KOPT-K1 (cell line): ENCODE results near the gene PTGES3L.
"Not testable (repeated sequence)": the region's sequence is repeated elsewhere in the genome, so short reads cannot be mapped to it uniquely, and the experiment has no call there.

Experiments
- H3K27ac ChIP-seq: fragments of 200-600 bp; sonication (generic); 2 replicates; pipeline ENCODE4 v1.5.1; 2016; ENCODE audit warnings: antibody characterized with exemption, mild to moderate bottlenecking, low read depth, low read length; ENCODE audit not compliant: poor library complexity, severe bottlenecking
- H3K36me3 ChIP-seq: fragments of 200-600 bp; sonication (generic); 2 replicates; pipeline ENCODE4 v1.5.1; 2017; ENCODE audit warnings: antibody characterized with exemption, mild to moderate bottlenecking, low read length, moderate library complexity; ENCODE audit not compliant: insufficient read depth
- H3K9me3 ChIP-seq: fragments of 200-600 bp; sonication (generic); 2 replicates; pipeline ENCODE4 v1.5.1; 2017; ENCODE audit warnings: antibody characterized with exemption, low read length, mild to moderate bottlenecking; ENCODE audit not compliant: insufficient read depth, poor library complexity, severe bottlenecking

The PTGES3L gene

DNA sequence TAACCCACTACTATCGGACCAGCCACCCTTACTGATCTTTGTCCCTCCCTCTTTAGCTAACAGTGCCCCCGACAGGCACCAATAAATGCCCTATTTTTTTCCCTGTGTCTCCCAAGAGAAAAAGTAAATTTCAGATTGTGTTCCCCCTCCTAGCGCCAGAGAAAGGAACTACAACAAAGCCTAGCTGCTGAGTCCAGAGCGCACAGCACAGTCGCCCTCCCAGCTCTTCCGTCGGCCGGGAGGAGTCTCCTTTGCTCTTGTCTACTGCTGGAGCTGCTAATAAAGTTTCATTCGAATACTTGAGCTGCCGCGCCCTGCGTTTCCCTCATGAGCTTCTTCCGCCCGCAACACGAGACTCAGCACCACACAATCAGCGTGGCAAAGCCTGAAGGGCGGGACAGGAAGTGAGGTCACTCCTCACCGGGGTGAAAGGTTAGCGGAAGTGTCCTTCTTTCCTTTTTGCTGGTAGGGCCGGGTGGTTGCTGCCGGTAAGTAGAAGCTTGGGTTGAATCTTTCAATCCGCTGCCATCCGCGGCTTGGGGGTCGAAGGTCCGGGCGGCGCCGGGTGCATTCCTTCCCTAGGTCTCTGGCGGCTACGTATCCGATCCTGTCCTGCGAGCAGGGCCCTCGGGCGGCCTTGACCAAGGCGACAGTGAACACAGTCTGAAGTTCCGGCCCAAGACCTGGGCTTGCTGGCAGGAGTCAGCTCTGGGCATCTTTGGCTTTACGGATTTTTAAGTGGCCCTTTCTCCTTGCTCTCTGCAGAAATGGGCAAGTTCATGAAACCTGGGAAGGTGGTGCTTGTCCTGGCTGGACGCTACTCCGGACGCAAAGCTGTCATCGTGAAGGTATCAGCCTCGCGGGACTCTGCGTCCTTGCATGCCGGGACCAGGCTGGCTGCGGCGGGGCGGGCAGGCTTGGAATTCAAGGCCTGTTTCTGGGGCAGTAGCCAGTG lies 18.4 kb upstream of the PTGES3L start, which contains the start of gene RPL27:
Gene RPL27 (plus strand): TSS at position 436 of the 955 bp plus-strand sequence. CDS start 332 bp downstream, at position 768.
- H3K36me3 ChIP-seq: peaks cover 70% of the 10 kb centered on the region
- H3K27ac ChIP-seq: peak within 1 kb of the TSS; percentile 78

DNA sequence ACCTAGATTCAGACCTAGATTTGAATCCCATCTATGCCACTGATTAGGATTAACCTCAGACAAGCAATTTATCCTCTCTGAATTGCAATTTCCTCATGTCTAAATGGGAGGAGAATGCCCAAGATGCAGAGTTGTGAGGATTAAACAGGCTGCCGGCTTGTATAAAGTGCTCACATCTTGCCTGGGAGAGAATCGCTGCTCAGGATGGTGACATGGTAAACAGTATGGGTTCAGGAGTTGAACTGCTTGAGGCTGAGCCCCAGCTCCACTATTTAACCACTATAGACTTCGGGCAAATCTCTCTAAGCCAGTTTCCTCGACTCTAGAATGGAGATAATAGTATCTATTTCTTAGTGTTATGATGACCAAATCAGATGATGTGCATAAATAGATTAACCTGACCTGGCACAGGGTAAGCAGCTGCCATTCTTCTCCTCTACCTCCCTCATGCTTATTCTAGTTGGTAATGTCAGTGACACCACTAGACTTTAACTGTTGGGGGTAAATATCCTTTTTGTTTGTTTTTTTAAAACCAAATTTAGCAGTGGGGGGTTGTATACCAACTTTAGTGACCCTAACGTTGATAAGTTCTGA lies 17.6 kb upstream of the PTGES3L start:
- H3K27ac ChIP-seq: peak overlapping the region; percentile 24
- H3K9me3 ChIP-seq: no peaks in the 10 kb centered on the region
- H3K36me3 ChIP-seq: peaks cover 70% of the 10 kb centered on the region

More for the DNA sequence above, 18.4 kb upstream of the PTGES3L start, which contains the start of gene RPL27:
- no peaks in the 10 kb centered on the region for H3K9me3 ChIP-seq

DNA sequence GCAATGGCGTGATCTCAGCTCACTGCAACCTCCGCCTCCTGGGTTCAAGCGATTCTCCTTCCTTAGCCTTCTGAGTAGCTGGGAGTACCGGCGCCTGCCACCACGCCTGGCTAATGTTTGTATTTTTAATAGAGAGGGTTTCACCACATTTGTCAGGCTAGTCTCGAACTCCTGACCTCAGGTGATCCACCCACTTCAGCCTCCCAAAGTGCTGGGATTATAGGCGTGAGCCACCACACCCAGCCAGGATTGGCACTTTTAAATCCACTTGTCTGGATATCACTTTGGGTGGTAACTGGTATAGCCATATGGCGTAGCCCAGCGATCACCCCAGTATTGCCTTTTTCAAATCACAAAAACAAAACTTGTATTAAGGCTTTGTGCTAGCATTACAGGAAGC lies 14.0 kb upstream of the PTGES3L start:
- peaks cover 71% of the 10 kb centered on the region for H3K36me3 ChIP-seq
- not testable (repeated sequence) for H3K27ac ChIP-seq, H3K9me3 ChIP-seq

DNA sequence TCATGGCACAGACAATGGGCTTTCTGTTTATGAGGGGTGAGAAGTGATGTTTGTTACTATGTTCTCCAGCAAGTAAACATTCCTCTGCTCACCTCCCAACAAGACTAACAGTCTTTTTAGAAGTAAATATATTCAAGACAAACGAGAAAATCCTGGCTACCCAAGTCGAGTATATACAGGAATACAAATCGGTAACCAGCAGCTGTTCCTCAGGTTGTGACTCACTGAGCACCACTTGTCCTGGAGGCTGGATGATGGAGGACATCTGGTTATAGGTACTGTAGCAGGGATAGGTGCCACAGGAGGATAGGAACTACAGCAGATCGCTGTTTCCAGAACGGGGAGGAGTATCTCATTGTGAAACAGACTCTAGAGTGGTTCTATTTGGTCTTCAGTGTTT lies 13.0 kb upstream of the PTGES3L start:
- no peaks in the 10 kb centered on the region for H3K9me3 ChIP-seq
- H3K36me3 ChIP-seq: peaks cover 76% of the 10 kb centered on the region

DNA sequence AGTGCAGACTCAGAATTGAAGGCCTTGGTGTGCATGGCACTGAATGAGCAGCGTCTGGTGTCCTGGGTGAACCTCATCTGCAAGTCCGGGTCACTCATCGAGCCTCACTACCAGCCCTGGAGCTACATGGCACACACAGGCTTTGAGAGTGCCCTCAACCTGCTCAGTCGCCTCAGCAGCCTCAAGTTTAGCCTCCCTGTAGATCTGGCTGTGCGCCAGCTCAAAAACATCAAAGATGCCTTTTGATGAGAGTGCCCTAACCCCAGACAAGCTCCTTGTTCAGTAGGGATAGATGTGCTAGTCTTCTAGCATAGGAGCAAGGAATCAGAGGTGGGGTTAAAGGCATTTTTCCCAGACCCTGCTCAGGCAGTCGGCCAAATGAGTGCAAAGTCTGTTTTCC lies 11.6 kb upstream of the PTGES3L start:
- Histone ChIP-seq H3K36me3 (peaks cover 90% of the 10 kb centered on the region), H3K27ac (no peak overlapping the region), H3K9me3 (no peaks in the 10 kb centered on the region)

More for the DNA sequence above, 13.0 kb upstream of the PTGES3L start:
- H3K27ac ChIP-seq: no peak overlapping the region

DNA sequence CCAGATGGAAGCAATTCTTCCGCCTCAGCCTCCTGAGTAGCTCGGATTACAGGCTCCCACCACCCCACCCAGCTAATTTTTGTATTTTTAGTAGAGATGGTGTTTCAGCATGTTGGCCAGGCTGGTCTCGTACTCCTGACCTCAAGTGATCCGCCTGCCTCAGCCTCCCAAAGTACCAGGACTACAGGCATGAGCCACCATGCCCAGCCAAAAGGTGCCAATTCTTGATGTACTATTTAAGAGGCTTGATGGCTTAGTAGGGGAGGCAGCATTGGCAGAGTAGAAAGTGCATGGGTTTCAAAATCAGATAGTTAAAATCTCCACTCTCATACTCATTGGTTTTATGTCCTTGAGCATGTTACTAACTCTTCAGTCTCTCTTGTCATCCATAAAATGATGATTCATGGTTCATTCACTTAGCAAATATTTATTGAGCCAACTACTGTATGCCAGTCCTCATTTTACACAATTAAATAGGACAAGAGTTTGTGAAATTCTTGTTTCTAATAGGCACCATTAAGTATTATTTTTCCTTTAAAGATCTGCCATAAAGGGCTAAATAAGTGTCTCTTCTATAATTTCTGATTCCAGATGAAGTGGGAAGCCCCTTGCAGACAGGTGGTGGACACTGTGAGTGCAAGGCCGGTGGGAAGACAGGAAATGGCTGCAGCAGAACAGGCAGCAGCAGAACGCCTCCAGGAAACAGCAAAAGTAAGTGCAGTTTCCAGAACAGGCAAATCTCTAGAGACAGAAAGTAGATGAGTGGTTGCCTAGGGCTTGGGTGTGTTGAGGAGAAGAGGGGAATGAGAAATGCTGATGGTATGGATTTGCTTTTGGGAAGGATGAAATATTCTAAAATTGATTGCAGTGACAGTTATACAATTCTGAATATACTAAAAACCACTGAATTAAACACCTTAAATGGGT lies 10.1 kb upstream of the PTGES3L start:
- H3K27ac ChIP-seq: no peak overlapping the region
- no peaks in the 10 kb centered on the region for H3K9me3 ChIP-seq
- H3K36me3 ChIP-seq: peaks cover 100% of the 10 kb centered on the region

DNA sequence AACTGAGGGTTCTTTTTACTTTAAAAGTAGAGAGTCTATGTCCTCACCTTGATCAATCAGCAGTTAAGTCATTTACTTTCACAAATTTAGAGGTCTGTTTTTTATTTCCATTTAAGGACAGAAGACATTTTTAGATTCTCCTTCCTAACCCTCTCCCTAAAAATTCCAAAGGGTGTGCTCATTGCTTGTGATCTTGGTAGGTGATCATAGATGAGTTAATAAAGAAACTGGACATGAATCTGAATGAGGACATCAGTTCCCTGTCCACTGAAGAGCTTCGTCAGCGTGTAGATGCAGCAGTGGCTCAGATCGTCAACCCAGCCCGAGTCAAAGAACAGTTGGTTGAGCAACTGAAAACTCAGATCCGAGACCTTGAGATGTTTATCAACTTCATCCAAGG lies 9.3 kb upstream of the PTGES3L start:
- H3K27ac ChIP-seq: no peak overlapping the region
- peaks cover 100% of the 10 kb centered on the region for H3K36me3 ChIP-seq
- no peaks in the 10 kb centered on the region for H3K9me3 ChIP-seq

DNA sequence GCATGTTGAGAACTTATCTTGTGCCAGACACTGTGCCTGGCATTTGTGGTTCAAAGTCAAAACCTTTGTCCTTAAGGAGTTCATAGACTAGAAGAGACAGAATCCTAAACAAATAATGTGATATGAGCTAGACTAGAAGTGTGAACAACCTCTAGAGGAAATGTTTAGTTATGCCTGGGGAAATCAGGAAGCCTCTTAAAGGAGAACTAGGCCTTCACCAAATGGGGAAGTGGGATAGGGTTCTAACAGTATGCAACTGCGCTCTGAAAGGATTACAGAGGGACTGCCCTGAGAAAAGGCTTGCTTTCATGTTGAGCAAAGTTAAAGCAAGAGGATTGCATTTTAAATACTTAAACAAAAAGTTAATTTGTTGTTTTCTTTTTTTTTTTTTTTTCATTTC lies 5.3 kb upstream of the PTGES3L start:
- Histone ChIP-seq H3K9me3 (no peaks in the 10 kb centered on the region), H3K27ac (no peak overlapping the region), H3K36me3 (peaks cover 82% of the 10 kb centered on the region)

DNA sequence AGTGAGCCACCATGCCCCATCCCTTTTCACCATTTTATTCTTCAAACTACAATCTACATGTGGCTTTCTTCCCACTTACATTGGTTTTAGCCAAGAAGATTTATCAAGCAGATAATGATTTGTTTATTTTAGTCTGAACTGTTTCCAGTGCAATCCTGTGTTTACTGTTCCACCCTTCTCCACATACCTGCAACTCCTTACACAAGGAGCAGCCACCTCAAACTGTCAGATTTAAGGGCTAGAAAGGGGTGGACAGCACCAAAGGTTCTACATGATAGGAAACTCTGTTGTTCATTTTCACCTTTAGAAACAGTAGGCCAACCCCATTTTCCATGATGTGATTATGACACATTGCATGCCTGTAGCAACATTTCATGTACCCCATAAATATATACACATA lies 2.4 kb upstream of the PTGES3L start:
- Histone ChIP-seq H3K9me3 (no peaks in the 10 kb centered on the region), H3K36me3 (peaks cover 52% of the 10 kb centered on the region), H3K27ac (no peak overlapping the region)

DNA sequence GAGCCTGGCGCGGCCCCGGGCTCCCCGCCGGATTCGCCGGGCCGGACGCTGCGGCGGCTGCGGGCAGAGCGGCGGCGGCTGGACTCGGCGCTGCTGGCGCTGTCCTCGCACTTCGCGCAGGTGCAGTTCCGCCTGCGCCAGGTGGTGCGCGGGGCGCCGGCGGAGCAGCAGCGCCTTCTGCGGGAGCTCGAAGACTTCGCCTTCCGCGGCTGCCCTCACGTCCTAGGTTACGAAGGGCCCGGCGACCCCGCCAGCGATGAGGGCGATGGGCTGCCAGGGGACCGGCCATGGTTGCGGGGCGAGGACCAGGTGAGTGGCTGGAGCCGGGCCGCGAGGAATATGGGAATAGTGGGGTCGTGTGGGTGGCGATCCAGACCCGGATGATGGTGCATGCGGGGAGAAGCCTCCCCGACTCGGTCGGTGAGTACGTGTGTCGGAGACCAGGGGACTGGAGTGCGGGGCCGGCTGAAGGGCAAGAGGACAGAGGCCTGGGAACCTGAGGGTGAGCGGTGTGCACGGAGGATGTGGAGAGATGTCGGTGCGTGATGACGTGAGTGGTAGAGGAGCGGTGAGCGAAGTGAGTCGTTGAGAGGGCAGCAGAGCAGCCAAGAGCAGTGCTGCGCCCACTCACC lies 1.0 kb upstream of the PTGES3L start:
- peak overlapping the region; percentile 78 for H3K27ac ChIP-seq
- H3K9me3 ChIP-seq: no peaks in the 10 kb centered on the region
- peaks cover 38% of the 10 kb centered on the region for H3K36me3 ChIP-seq

DNA sequence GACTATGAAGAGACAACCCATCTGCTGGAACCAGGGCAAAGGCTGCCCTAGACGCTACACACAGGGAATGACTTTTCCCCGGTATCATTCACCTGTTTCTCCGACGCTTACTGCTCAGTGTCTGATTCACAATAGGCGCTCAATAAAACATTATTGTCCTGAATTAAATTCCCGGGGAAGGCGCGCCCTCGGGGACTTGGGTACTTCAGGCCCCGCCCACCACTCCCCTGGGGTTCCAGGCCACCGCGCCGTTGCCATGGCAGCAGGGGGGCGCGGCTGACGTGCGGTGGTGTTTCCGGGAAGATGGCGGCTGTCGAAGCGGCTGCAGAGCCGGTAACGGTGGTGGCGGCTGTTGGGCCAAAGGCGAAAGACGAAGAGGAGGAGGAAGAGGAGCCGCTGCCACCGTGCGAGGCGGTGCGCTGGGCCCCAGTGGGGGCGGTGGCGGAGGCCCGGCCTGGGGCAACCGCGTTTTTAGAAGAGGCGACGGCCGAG lies 440 bp upstream of the PTGES3L start, which contains the start of gene RUNDC1:
Gene RUNDC1 (plus strand): TSS at position 292 of the 492 bp plus-strand sequence. CDS start 12 bp downstream, at position 304.
- H3K27ac ChIP-seq: peak within 1 kb of the TSS; percentile 78
- no peaks in the 10 kb centered on the region for H3K9me3 ChIP-seq
- peaks cover 33% of the 10 kb centered on the region for H3K36me3 ChIP-seq

DNA sequence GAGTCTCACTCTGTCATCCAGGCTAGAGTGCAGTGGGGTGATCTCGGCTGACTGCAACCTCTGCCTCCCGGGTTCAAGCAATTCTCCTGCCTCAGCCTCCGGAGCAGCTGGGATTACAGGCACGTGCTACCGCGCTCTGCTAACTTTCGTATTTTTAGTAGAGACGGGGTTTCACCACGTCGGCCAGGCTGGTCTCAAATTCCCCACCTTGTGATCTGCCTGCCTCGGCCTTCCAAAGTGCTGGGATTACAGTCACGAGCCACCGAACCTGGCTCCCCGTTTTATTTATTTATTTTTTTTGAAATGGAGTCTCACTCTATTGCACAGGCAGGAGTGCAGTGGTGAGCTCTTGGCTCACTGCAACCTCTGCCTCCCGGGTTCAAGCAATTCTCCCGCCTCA lies 4.2 kb downstream of the PTGES3L start:
- H3K36me3 ChIP-seq, H3K27ac ChIP-seq, H3K9me3 ChIP-seq: not testable (repeated sequence)

DNA sequence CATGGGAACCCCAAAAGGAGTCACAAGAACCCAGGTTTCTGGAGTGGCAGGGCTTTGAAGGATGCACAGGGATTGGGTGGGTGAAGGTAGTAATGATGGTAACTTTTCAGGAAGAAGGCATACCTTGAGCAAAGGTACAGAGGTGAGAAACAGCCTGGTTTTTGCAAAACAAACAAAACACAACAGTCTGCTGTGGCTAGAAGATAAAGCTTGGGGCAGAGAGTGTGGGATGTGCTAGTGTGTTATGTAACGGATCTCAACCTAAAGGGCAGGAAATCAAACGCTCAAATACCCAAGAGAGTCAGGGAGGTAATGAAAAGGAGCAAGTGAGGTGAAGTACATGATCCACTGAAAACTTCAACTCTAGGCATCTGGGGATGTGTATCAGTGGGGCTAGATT lies 4.6 kb downstream of the PTGES3L start:
- H3K36me3 ChIP-seq: no peaks in the 10 kb centered on the region
- no peak overlapping the region for H3K27ac ChIP-seq
- H3K9me3 ChIP-seq: no peaks in the 10 kb centered on the region

DNA sequence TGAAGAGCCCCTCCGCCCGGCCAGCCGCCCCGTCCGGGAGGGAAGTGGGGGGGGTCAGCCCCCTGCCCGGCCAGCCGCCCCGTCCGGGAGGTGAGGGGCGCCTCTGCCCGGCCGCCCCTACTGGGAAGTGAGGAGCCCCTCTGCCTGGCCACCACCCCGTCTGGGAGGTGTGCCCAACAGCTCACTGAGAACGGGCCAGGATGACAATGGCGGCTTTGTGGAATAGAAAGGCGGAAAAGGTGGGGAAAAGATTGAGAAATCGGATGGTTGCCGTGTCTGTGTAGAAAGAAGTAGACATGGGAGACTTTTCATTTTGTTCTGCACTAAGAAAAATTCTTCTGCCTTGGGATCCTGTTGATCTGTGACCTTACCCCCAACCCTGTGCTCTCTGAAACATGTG lies 6.6 kb downstream of the PTGES3L start:
- not testable (repeated sequence) for H3K36me3 ChIP-seq, H3K9me3 ChIP-seq, H3K27ac ChIP-seq
